ENCODE measurements around the gene SLC25A20. TPM values are rescaled to one million over a fixed set of nuclear protein-coding genes. Genes with fewer than 3 reads are reported as not detected.

SLC25A20 gene
- total RNA-seq, 4 donors from 2014 or later, result 29.7 to 138 (median 68.9) TPM

DNA sequence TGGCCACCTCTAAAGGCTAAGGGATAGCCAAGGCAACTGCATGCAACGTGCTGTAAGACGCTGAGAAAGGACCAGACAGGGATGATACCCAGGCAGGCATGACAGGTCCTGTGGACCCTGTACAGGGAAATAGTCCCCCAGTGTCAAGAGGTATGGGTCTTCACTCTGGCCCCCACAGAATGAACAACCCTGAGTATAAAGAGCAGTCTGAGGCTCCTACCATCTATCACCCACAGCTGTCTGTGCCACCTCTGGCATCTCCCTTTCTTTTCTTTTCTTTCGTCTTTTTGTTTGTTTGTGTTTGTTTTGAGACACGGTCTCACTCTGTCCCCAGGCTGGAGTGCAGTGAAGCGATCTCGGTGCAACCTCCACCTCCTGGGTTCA lies 18.7 kb downstream of the SLC25A20 start:
- TF ChIP-seq CTCF (IDR thresholded peaks at IDR 0.05) (no peak), POLR2A (IDR thresholded peaks at IDR 0.05) (no peak)
- H3K27me3 ChIP-seq, result no peaks in the 10 kb centered on the region
- no peaks in the 10 kb centered on the region for H3K4me1 ChIP-seq
- no peaks in the 10 kb centered on the region for H3K9me3 ChIP-seq
- H3K36me3 ChIP-seq, result peaks cover 0 to 75% (median 0%) of the 10 kb centered on the region in 3 donors
- no peak for DNase-seq
- no peak overlapping the region for H3K27ac ChIP-seq
- H3K4me3 ChIP-seq, result no peak overlapping the region

- Histone ChIP-seq H3K4me1 (no peaks in the 10 kb centered on the region), H3K9me3 (no peaks in the 10 kb centered on the region), H3K4me3 (no peak overlapping the region), H3K27me3 (no peaks in the 10 kb centered on the region), H3K27ac (no peak overlapping the region), H3K36me3 (peaks cover 0 to 74% (median 0%) of the 10 kb centered on the region in 3 donors)
- no peak for DNase-seq
- no peak for TF ChIP-seq POLR2A (IDR thresholded peaks at IDR 0.05)
- no peak for TF ChIP-seq CTCF (IDR thresholded peaks at IDR 0.05)
Measured at GRCh38 chr3:48879307-48879993, 19.2 kb downstream of the SLC25A20 start.

- Histone ChIP-seq H3K4me1 (no peaks in the 10 kb centered on the region), H3K4me3 (no peak overlapping the region), H3K9me3 (no peaks in the 10 kb centered on the region), H3K27ac (no peak overlapping the region), H3K27me3 (no peaks in the 10 kb centered on the region), H3K36me3 (peaks cover 0 to 63% (median 0%) of the 10 kb centered on the region in 3 donors)
- DNase-seq, result no peak
- TF ChIP-seq POLR2A (IDR thresholded peaks at IDR 0.05) (no peak), CTCF (IDR thresholded peaks at IDR 0.05) (no peak)
Measured at GRCh38 chr3:48877671-48878070, 21.0 kb downstream of the SLC25A20 start.

- Histone ChIP-seq H3K4me1 (no peaks in the 10 kb centered on the region), H3K4me3 (no peak overlapping the region), H3K27ac (no peak overlapping the region), H3K36me3 (peaks cover 0 to 41% (median 0%) of the 10 kb centered on the region in 3 donors), H3K9me3 (no peaks in the 10 kb centered on the region), H3K27me3 (no peaks in the 10 kb centered on the region)
- no peak for TF ChIP-seq POLR2A (IDR thresholded peaks at IDR 0.05)
- TF ChIP-seq CTCF (IDR thresholded peaks at IDR 0.05), result no peak
- no peak for DNase-seq
Measured at GRCh38 chr3:48863122-48863521, 35.6 kb downstream of the SLC25A20 start.

GRCh38 chr3:48859206-48859605 lies 39.5 kb downstream of the SLC25A20 start:
- DNase-seq, result no peak
- Histone ChIP-seq H3K36me3 (peaks cover 0 to 53% (median 0%) of the 10 kb centered on the region in 3 donors), H3K27me3 (no peaks in the 10 kb centered on the region), H3K27ac (no peak overlapping the region), H3K9me3 (no peaks in the 10 kb centered on the region), H3K4me3 (no peak overlapping the region), H3K4me1 (peaks cover 0 to 2% (median 0%) of the 10 kb centered on the region in 4 donors)
- no peak for TF ChIP-seq POLR2A (IDR thresholded peaks at IDR 0.05)
- no peak for TF ChIP-seq CTCF (IDR thresholded peaks at IDR 0.05)

Data from Peyer's patch (tissue), 4 donors.